Astrocyte (in vitro differentiated cells and primary cell): ENCODE results near the gene RGS19. TPM values are rescaled to one million over a fixed set of nuclear protein-coding genes. Genes with fewer than 3 reads are reported as not detected.
A peak's percentile ranks its signal among the peaks of the same experiment; 100 is the strongest.
"Not testable (repeated sequence)": the region's sequence is repeated elsewhere in the genome, so short reads cannot be mapped to it uniquely, and the experiment has no call there.

ENCODE experiments used
- DNase-seq: peaks from one replicate; pipeline ENCODE4 v3.0.0-alpha.2; 2010; ENCODE audit warnings: low read depth
- FAIRE-seq: peaks from 2 replicates; lab custom pipeline; 2011; peaks lifted over from hg19 to GRCh38; lab: Jason Lieb, UNC
- H2AFZ ChIP-seq: 2 replicates; pipeline ENCODE4 v1.6.0; 2012; ENCODE audit warnings: low read depth, low read length, inconsistent platforms
- H3K27ac ChIP-seq: 2 replicates; pipeline ENCODE4 v1.5.1; 2011; ENCODE audit warnings: low read depth, low read length, inconsistent platforms
- H3K27me3 ChIP-seq: 2 replicates; pipeline ENCODE4 v1.6.0; 2011; ENCODE audit warnings: low read length, inconsistent platforms; ENCODE audit not compliant: insufficient read depth
- H3K36me3 ChIP-seq: 2 replicates; pipeline ENCODE4 v1.5.1; 2011; ENCODE audit warnings: low read length, inconsistent platforms; ENCODE audit not compliant: insufficient read depth
- H3K4me1 ChIP-seq: 2 replicates; pipeline ENCODE4 v1.5.1; 2011; ENCODE audit warnings: low read length, inconsistent platforms; ENCODE audit not compliant: insufficient read depth
- H3K4me2 ChIP-seq: 2 replicates; pipeline ENCODE4 v1.6.0; 2012; ENCODE audit warnings: low read length, inconsistent platforms
- H3K4me3 ChIP-seq: 2 replicates; pipeline ENCODE4 v1.5.1; 2011; ENCODE audit warnings: low read depth, mild to moderate bottlenecking, low read length, inconsistent platforms; ENCODE audit not compliant: insufficient read depth
- H3K79me2 ChIP-seq: 2 replicates; pipeline ENCODE4 v1.6.0; 2012; ENCODE audit warnings: mild to moderate bottlenecking, low read length, inconsistent platforms; ENCODE audit not compliant: insufficient read depth
- H3K9ac ChIP-seq: 2 replicates; pipeline ENCODE4 v1.6.0; 2012; ENCODE audit warnings: mild to moderate bottlenecking, low read length, inconsistent platforms
- H3K9me3 ChIP-seq: 2 replicates; pipeline ENCODE4 v1.5.1; 2012; ENCODE audit warnings: low read depth, mild to moderate bottlenecking, low read length, inconsistent platforms; ENCODE audit not compliant: insufficient read depth
- H4K20me1 ChIP-seq: 2 replicates; pipeline ENCODE4 v1.6.0; 2012; ENCODE audit warnings: low read length, inconsistent platforms; ENCODE audit not compliant: insufficient read depth
- H3K27ac Mint-ChIP-seq: one replicate; pipeline ENCODE4 v1.8.0; 2021; ENCODE audit warnings: mild to moderate bottlenecking, mixed read lengths; ENCODE audit not compliant: unreplicated experiment
- H3K27me3 Mint-ChIP-seq: one replicate; pipeline ENCODE4 v1.8.0; 2021; ENCODE audit warnings: low read depth, mixed read lengths; ENCODE audit not compliant: unreplicated experiment
- H3K36me3 Mint-ChIP-seq: one replicate; pipeline ENCODE4 v1.8.0; 2021; ENCODE audit warnings: low read depth, mixed read lengths; ENCODE audit not compliant: unreplicated experiment
- H3K4me1 Mint-ChIP-seq: one replicate; pipeline ENCODE4 v1.8.0; 2021; ENCODE audit warnings: low read depth, mixed read lengths; ENCODE audit not compliant: unreplicated experiment
- H3K4me3 Mint-ChIP-seq: one replicate; pipeline ENCODE4 v1.8.0; 2021; ENCODE audit warnings: mild to moderate bottlenecking, moderate library complexity, mixed read lengths; ENCODE audit not compliant: unreplicated experiment
- H3K9me3 Mint-ChIP-seq: one replicate; pipeline ENCODE4 v1.8.0; 2021; ENCODE audit warnings: mild to moderate bottlenecking, mixed read lengths; ENCODE audit not compliant: unreplicated experiment
- CTCF ChIP-seq: IDR thresholded peaks from 2 replicates; pipeline ENCODE4 v1.5.1; 2011; ENCODE audit warnings: low read depth, mild to moderate bottlenecking, inconsistent platforms, low read length, moderate library complexity; ENCODE audit not compliant: insufficient read depth
- EZH2 ChIP-seq: IDR thresholded peaks from 2 replicates; pipeline ENCODE4 v1.6.1; 2012; ENCODE audit warnings: mild to moderate bottlenecking, low read length, inconsistent platforms; ENCODE audit not compliant: insufficient read depth
- total RNA-seq: library from RNA; stranded (reverse); gene quantifications from 2 replicates; pipeline ENCODE4 v1.2.1, GENCODE V29; 2021

The RGS19 gene
- total RNA-seq, 1 donor from 2014 or later = 18.3 TPM

DNA sequence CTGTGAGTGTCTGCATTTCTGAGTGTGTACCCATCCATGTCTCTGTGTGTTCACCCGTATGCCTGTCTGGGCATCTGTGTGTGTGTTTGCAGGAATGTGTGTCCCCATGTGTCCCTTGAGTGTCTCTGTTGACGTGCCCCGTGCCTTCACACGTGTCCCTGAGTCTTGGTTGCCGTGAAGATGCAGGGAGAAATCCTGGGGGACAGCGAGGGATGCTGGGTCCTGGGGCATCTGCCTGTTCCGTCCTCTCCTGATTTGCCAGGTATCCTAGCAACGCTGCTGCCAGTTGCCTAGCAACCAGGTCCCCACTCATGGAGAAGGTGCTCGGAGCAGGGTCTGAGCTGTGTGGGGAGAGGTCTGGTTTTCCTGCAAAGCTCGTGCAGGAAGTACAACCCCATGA, 10.8 kb upstream of the RGS19 start:
- Histone ChIP-seq H4K20me1 (peaks cover 4% of the 10 kb centered on the region), H3K4me1 (no peaks in the 10 kb centered on the region), H3K9me3 (peaks cover 2% of the 10 kb centered on the region), H3K79me2 (no peaks in the 10 kb centered on the region), H3K4me3 (no peak overlapping the region), H3K27ac (no peak overlapping the region), H3K36me3 (no peaks in the 10 kb centered on the region), H2AFZ (no peak overlapping the region), H3K4me2 (no peak overlapping the region), H3K9ac (no peak overlapping the region), H3K27me3 (peaks cover 31% of the 10 kb centered on the region)
- TF ChIP-seq EZH2 (no peak), CTCF (no peak)
- FAIRE-seq (no peak), DNase-seq (no peak)
- H3K9me3 Mint-ChIP-seq = peaks cover 2% of the 10 kb centered on the region
- H3K4me1 Mint-ChIP-seq = peaks cover 2% of the 10 kb centered on the region
- H3K27ac Mint-ChIP-seq = peak overlapping the region; percentile 12
- H3K36me3 Mint-ChIP-seq = no peaks in the 10 kb centered on the region
- H3K4me3 Mint-ChIP-seq = no peak overlapping the region
- peaks cover 45% of the 10 kb centered on the region for H3K27me3 Mint-ChIP-seq

GRCh38 chr20:64088586-64088985, 9.3 kb upstream of the RGS19 start:
- not testable (repeated sequence) for H3K9me3 ChIP-seq, H2AFZ ChIP-seq, H3K4me2 ChIP-seq, H4K20me1 ChIP-seq, H3K4me3 ChIP-seq, DNase-seq, H3K9me3 Mint-ChIP-seq, H3K27ac Mint-ChIP-seq, H3K36me3 ChIP-seq, H3K79me2 ChIP-seq, H3K4me1 ChIP-seq, H3K27ac ChIP-seq, H3K36me3 Mint-ChIP-seq, H3K4me1 Mint-ChIP-seq, FAIRE-seq, H3K4me3 Mint-ChIP-seq, H3K9ac ChIP-seq
- peaks cover 41% of the 10 kb centered on the region for H3K27me3 ChIP-seq
- peaks cover 50% of the 10 kb centered on the region for H3K27me3 Mint-ChIP-seq

DNA sequence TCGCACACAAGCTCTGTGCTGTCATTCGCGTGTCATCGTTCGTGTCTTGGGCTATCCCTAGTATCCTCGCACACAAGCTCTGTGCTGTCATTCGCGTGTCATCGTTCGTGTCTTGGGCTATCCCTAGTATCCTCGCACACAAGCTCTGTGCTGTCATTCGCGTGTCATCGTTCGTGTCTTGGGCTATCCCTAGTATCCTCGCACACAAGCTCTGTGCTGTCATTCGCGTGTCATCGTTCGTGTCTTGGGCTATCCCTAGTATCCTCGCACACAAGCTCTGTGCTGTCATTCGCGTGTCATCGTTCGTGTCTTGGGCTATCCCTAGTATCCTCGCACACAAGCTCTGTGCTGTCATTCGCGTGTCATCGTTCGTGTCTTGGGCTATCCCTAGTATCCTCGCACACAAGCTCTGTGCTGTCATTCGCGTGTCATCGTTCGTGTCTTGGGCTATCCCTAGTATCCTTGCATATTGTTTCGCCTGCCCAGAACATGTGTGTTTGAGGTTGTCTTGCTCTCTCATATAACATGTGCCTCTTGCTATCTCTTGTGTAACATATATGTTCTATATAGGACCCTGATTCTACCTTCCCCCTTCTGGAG, 8.0 kb upstream of the RGS19 start:
- peaks cover 45% of the 10 kb centered on the region for H3K27me3 ChIP-seq

More for the DNA sequence above, 8.0 kb upstream of the RGS19 start:
- not testable (repeated sequence) for H3K27ac ChIP-seq, H3K4me1 Mint-ChIP-seq, H3K9ac ChIP-seq, H3K9me3 Mint-ChIP-seq, H3K4me2 ChIP-seq, FAIRE-seq, H3K27ac Mint-ChIP-seq, H3K36me3 ChIP-seq, H4K20me1 ChIP-seq, H3K36me3 Mint-ChIP-seq, H3K4me3 ChIP-seq, H3K4me3 Mint-ChIP-seq, DNase-seq, H2AFZ ChIP-seq, H3K79me2 ChIP-seq, H3K9me3 ChIP-seq, H3K4me1 ChIP-seq
- H3K27me3 Mint-ChIP-seq = peaks cover 47% of the 10 kb centered on the region
